ENCODE results near the gene POLE. TPM values are rescaled to one million over a fixed set of nuclear protein-coding genes. Genes with fewer than 3 reads are reported as not detected.

Gene POLE
- total and polyA plus RNA-seq, 7 experiments from 2014 or later: 3.6 to 138 (median 60.8) TPM

DNA sequence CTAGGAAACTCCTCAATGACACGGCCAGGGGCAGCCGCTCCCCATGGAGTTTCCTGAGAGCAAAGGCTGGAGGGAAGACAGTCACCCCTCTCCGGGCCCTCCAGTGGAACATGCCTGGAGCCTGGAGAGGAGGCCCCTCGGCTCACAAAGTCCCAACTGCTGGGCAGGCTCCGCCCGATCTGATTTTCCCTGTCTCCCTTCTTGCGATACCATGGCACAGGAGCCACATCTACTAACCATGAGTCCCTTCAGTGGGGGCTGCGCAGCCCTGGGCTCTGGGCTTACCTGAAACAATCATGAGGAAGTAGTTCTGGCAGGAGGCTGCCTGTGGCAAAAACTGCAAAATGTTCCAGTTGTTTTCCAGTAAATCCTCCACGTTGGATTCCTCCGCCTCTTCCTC is 53.2 kb downstream of the POLE start:
- H3K27ac Mint-ChIP-seq: no peak overlapping the region
- peaks cover 0 to 1% (median 0%) of the 10 kb centered on the region in 11 donors for H3K9me3 Mint-ChIP-seq
- Histone ChIP-seq H3K9me3 (ENCODE audit: control insufficient read depth in 2 of 3, low read length in 3 of 3) (no peaks in the 10 kb centered on the region), H3K4me1 (ENCODE audit: control insufficient read depth in 2 of 2, insufficient read depth in 2 of 2, low read length in 2 of 2) (no peaks in the 10 kb centered on the region), H3K36me3 (ENCODE audit: control insufficient read depth in 2 of 3, insufficient read depth in 3 of 3, low read length in 3 of 3) (peaks cover 0 to 89% (median 20%) of the 10 kb centered on the region in 3 experiments), H3K4me3 (ENCODE audit: low read length) (no peak overlapping the region), H3K27me3 (ENCODE audit: control insufficient read depth in 2 of 2, insufficient read depth in 2 of 2, low read length in 2 of 2) (no peaks in the 10 kb centered on the region), H3K27ac (ENCODE audit: low read depth, low read length) (no peak overlapping the region)
- no peak for DNase-seq
- H3K4me3 Mint-ChIP-seq: no peak overlapping the region
- no peak for ATAC-seq
- ChIA-PET POLR2A (no interaction called here), CTCF (no interaction called here)
- peaks cover 15 to 71% (median 44%) of the 10 kb centered on the region in 5 donors for H3K36me3 Mint-ChIP-seq
- H3K4me1 Mint-ChIP-seq: peaks cover 0 to 10% (median 0%) of the 10 kb centered on the region in 7 donors
- no peaks in the 10 kb centered on the region for H3K27me3 Mint-ChIP-seq
- intact Hi-C loops (cut with micrococcal nuclease): no loop called here

DNA sequence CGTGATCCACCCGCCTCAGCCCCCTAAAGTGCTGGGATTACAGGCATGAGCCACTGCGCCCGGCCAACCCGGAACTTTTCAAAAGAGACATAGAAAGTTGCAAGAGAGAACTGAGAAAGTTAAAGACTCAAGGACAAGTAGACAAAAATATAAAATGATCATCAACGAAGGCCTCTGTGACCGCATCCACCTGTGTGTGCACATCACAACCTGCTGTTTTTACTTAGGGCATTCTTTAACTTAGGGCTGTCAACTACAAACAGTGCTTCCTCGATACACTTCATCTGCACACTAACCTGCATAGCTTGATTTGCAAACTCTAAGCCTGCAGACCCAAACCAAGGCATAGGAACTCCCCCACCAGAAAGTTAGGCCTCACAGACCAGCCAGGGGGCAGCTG is 53.7 kb downstream of the POLE start:
- intact Hi-C loops (cut with micrococcal nuclease): no loop called here
- H3K4me1 ChIP-seq (ENCODE audit: control insufficient read depth in 2 of 2, insufficient read depth in 2 of 2, low read length in 2 of 2): no peaks in the 10 kb centered on the region
- Mint-ChIP-seq H3K27ac (no peak overlapping the region), H3K4me3 (no peak overlapping the region), H3K9me3 (peaks cover 0 to 1% (median 0%) of the 10 kb centered on the region in 11 donors), H3K27me3 (no peaks in the 10 kb centered on the region), H3K36me3 (peaks cover 15 to 76% (median 48%) of the 10 kb centered on the region in 5 donors), H3K4me1 (peaks cover 0 to 10% (median 0%) of the 10 kb centered on the region in 7 donors)
- peaks cover 0 to 84% (median 20%) of the 10 kb centered on the region in 3 experiments for H3K36me3 ChIP-seq (ENCODE audit: control insufficient read depth in 2 of 3, insufficient read depth in 3 of 3, low read length in 3 of 3)
- H3K27ac ChIP-seq (ENCODE audit: low read depth, low read length): no peak overlapping the region
- ATAC-seq: no peak
- no peaks in the 10 kb centered on the region for H3K27me3 ChIP-seq (ENCODE audit: control insufficient read depth in 2 of 2, insufficient read depth in 2 of 2, low read length in 2 of 2)
- H3K9me3 ChIP-seq (ENCODE audit: control insufficient read depth in 2 of 3, low read length in 3 of 3): no peaks in the 10 kb centered on the region
- H3K4me3 ChIP-seq (ENCODE audit: low read length): no peak overlapping the region
- CTCF ChIA-PET: no interaction called here
- DNase-seq: no peak
- POLR2A ChIA-PET: no interaction called here

DNA sequence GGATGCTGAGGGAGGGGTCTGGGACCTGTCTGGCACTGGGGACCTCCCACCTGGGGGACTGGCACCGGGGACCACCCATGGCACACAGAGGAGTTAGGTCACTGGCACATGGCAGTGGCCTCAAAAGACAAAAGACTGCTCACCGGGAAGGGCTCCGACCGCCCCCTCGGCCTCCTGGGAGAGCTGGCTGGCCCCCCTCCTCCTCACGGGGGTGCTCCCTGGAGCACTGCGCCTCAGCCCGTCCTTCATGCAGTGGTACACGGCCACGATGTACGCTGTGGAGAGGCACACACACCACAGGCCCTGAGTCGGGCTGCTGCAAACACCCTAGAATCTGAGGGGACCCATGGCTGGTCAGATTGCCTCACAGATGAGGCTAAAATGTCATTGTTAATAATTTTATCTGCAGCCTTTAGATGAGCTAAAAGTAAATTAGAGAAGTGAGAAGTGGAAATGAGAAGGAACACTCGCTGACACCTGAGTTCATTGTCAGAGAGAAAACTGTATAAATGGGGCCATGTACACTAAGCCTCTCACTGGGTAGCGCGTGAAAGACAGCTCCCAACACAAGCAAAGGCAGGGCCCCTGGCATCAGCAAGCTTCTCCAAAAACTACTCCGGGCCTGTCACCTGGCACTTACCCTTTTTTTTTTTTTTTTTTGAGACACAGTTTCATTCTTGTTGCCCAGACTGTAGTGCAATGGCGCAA is 54.5 kb downstream of the POLE start:
- CTCF ChIA-PET: interaction anchor here (0.6 kb wide), 1 partner anchor 56 kb away, joined by 3 read pairs; no protein-coding TSS in a partner anchor

DNA sequence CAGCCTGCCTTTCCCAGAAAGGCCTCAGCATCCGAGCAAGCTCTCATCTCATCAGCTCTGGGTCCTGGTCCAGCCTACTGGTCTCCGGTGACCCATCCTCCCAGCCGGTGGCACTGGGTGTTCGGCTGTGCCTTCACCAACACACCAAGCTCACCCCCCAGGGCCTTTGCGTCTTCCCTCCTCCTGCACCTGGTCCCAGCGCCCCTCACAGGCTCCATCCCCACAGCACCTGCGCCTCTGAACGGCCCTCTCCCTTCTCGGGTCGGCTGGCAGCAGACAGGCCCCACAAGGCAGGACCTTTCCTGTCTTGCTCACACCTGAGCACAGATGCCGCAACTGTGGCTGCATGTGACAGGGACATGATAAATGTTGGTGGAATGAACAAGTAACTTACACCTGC is 55.5 kb downstream of the POLE start:
- Histone ChIP-seq H3K27ac (ENCODE audit: low read depth, low read length) (no peak overlapping the region), H3K4me3 (ENCODE audit: low read length) (no peak overlapping the region), H3K4me1 (ENCODE audit: control insufficient read depth in 2 of 2, insufficient read depth in 2 of 2, low read length in 2 of 2) (no peaks in the 10 kb centered on the region), H3K27me3 (ENCODE audit: control insufficient read depth in 2 of 2, insufficient read depth in 2 of 2, low read length in 2 of 2) (no peaks in the 10 kb centered on the region), H3K9me3 (ENCODE audit: control insufficient read depth in 2 of 3, low read length in 3 of 3) (no peaks in the 10 kb centered on the region), H3K36me3 (ENCODE audit: control insufficient read depth in 2 of 3, insufficient read depth in 3 of 3, low read length in 3 of 3) (peaks cover 0 to 66% (median 12%) of the 10 kb centered on the region in 3 experiments)
- ATAC-seq: no peak
- CTCF ChIA-PET: no interaction called here
- Mint-ChIP-seq H3K36me3 (peaks cover 15 to 63% (median 41%) of the 10 kb centered on the region in 5 donors), H3K4me1 (peaks cover 0 to 4% (median 0%) of the 10 kb centered on the region in 7 donors), H3K9me3 (peaks cover 0 to 1% (median 0%) of the 10 kb centered on the region in 11 donors), H3K27me3 (no peaks in the 10 kb centered on the region), H3K27ac (no peak overlapping the region), H3K4me3 (no peak overlapping the region)
- POLR2A ChIA-PET: no interaction called here
- DNase-seq: no peak
- intact Hi-C loops (cut with micrococcal nuclease): no loop called here

More for the DNA sequence above, 54.5 kb downstream of the POLE start:
- intact Hi-C loops (cut with micrococcal nuclease): no loop called here
- H3K4me3 Mint-ChIP-seq: no peak overlapping the region
- POLR2A ChIA-PET: no interaction called here
- no peak overlapping the region for H3K27ac ChIP-seq (ENCODE audit: low read depth, low read length)
- peaks cover 0 to 6% (median 0%) of the 10 kb centered on the region in 7 donors for H3K4me1 Mint-ChIP-seq
- H3K27me3 ChIP-seq (ENCODE audit: control insufficient read depth in 2 of 2, insufficient read depth in 2 of 2, low read length in 2 of 2): no peaks in the 10 kb centered on the region
- H3K4me1 ChIP-seq (ENCODE audit: control insufficient read depth in 2 of 2, insufficient read depth in 2 of 2, low read length in 2 of 2): no peaks in the 10 kb centered on the region
- no peak for ATAC-seq
- H3K36me3 Mint-ChIP-seq: peaks cover 15 to 70% (median 46%) of the 10 kb centered on the region in 5 donors
- H3K27me3 Mint-ChIP-seq: no peaks in the 10 kb centered on the region
- peaks cover 0 to 76% (median 18%) of the 10 kb centered on the region in 3 experiments for H3K36me3 ChIP-seq (ENCODE audit: control insufficient read depth in 2 of 3, insufficient read depth in 3 of 3, low read length in 3 of 3)
- no peak overlapping the region for H3K27ac Mint-ChIP-seq
- no peaks in the 10 kb centered on the region for H3K9me3 ChIP-seq (ENCODE audit: control insufficient read depth in 2 of 3, low read length in 3 of 3)
- peaks cover 0 to 1% (median 0%) of the 10 kb centered on the region in 11 donors for H3K9me3 Mint-ChIP-seq
- H3K4me3 ChIP-seq (ENCODE audit: low read length): no peak overlapping the region
- DNase-seq: no peak

DNA sequence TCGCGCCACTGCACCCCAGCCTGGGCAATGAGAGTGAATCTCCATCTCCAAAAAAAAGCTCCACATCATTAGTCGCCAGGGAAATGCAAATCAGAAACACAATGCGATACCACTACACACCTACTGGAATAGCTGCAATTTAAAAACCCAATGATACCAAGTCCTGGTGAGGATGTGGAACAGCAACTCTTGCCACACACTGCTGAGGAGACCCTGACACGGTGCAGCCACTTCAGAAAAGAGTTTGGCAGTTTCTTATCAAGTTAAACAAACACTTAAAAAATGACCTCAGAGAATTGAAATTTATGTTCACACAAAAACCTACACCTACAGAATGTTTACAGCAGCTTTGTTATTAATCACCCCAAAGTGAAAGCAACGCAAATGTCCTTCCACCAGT is 56.5 kb downstream of the POLE start:
- no peak overlapping the region for H3K4me3 ChIP-seq (ENCODE audit: low read length)
- H3K4me1 Mint-ChIP-seq: peaks cover 0 to 4% (median 0%) of the 10 kb centered on the region in 7 donors
- H3K27ac Mint-ChIP-seq: no peak overlapping the region
- no peaks in the 10 kb centered on the region for H3K27me3 Mint-ChIP-seq
- no peaks in the 10 kb centered on the region for H3K9me3 ChIP-seq (ENCODE audit: control insufficient read depth in 2 of 3, low read length in 3 of 3)
- no peaks in the 10 kb centered on the region for H3K27me3 ChIP-seq (ENCODE audit: control insufficient read depth in 2 of 2, insufficient read depth in 2 of 2, low read length in 2 of 2)
- ChIA-PET CTCF (no interaction called here), POLR2A (no interaction called here)
- intact Hi-C loops (cut with micrococcal nuclease): no loop called here
- H3K4me3 Mint-ChIP-seq: no peak overlapping the region
- H3K27ac ChIP-seq (ENCODE audit: low read depth, low read length): no peak overlapping the region
- ATAC-seq (no peak), DNase-seq (no peak)
- peaks cover 14 to 57% (median 41%) of the 10 kb centered on the region in 5 donors for H3K36me3 Mint-ChIP-seq
- H3K9me3 Mint-ChIP-seq: peaks cover 0 to 1% (median 0%) of the 10 kb centered on the region in 11 donors
- H3K4me1 ChIP-seq (ENCODE audit: control insufficient read depth in 2 of 2, insufficient read depth in 2 of 2, low read length in 2 of 2): no peaks in the 10 kb centered on the region
- H3K36me3 ChIP-seq (ENCODE audit: control insufficient read depth in 2 of 3, insufficient read depth in 3 of 3, low read length in 3 of 3): peaks cover 0 to 63% (median 9%) of the 10 kb centered on the region in 3 experiments

DNA sequence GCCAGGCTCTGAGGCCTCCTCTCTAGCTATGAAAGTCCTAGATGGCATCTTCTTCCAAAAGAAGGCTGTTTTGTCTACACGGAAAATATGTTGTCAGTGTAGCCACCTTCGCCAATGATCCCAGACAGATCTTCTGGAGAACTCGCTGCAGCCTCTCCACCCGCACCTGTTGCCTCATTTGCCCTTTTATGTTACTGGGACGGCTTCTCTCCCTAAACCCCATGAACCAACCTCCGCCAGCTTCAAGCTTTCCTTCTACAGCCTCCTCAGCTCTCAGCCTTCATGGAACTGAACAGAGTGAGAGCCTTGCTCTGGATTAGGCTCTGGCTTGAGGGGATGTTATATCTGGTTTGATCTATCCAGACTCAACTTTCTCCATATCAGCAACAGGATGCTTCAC is 57.8 kb downstream of the POLE start:
- POLR2A ChIA-PET: no interaction called here
- CTCF ChIA-PET: no interaction called here
- peaks cover 7 to 50% (median 34%) of the 10 kb centered on the region in 5 donors for H3K36me3 Mint-ChIP-seq

More for the DNA sequence above, 57.8 kb downstream of the POLE start:
- no peaks in the 10 kb centered on the region for H3K27me3 ChIP-seq (ENCODE audit: control insufficient read depth in 2 of 2, insufficient read depth in 2 of 2, low read length in 2 of 2)
- Mint-ChIP-seq H3K4me3 (no peak overlapping the region), H3K27me3 (no peaks in the 10 kb centered on the region), H3K27ac (no peak overlapping the region), H3K4me1 (peaks cover 0 to 4% (median 0%) of the 10 kb centered on the region in 7 donors), H3K9me3 (no peaks in the 10 kb centered on the region)
- H3K9me3 ChIP-seq (ENCODE audit: control insufficient read depth in 2 of 3, low read length in 3 of 3): no peaks in the 10 kb centered on the region
- DNase-seq (no peak), ATAC-seq (no peak)
- H3K4me1 ChIP-seq (ENCODE audit: control insufficient read depth in 2 of 2, insufficient read depth in 2 of 2, low read length in 2 of 2): no peaks in the 10 kb centered on the region
- H3K27ac ChIP-seq (ENCODE audit: low read depth, low read length): no peak overlapping the region
- no peak overlapping the region for H3K4me3 ChIP-seq (ENCODE audit: low read length)
- peaks cover 0 to 63% (median 6%) of the 10 kb centered on the region in 3 experiments for H3K36me3 ChIP-seq (ENCODE audit: control insufficient read depth in 2 of 3, insufficient read depth in 3 of 3, low read length in 3 of 3)
- intact Hi-C loops (cut with micrococcal nuclease): no loop called here

Data from naive thymus-derived CD4-positive, alpha-beta T cell (primary cell).